GM18951 (cell line): ENCODE data around the gene CAMK1.

ENCODE experiments used
- POLR2A ChIP-seq: IDR thresholded peaks from 4 replicates; pipeline ENCODE4 v1.6.1; 2011; ENCODE audit warnings: mild to moderate bottlenecking; ENCODE audit not compliant: insufficient read length, insufficient read depth; ENCODE audit errors: extremely low read depth
- in situ Hi-C: fragments of 300-500 bp; cut with MboI; formaldehyde crosslinking; loops from one replicate; pipeline ENCODE4 v1.12.0; 2022; ENCODE audit warnings: low sequenced_read_pairs, mixed read lengths, inconsistent platforms; ENCODE audit not compliant: unreplicated experiment

Gene CAMK1

DNA sequence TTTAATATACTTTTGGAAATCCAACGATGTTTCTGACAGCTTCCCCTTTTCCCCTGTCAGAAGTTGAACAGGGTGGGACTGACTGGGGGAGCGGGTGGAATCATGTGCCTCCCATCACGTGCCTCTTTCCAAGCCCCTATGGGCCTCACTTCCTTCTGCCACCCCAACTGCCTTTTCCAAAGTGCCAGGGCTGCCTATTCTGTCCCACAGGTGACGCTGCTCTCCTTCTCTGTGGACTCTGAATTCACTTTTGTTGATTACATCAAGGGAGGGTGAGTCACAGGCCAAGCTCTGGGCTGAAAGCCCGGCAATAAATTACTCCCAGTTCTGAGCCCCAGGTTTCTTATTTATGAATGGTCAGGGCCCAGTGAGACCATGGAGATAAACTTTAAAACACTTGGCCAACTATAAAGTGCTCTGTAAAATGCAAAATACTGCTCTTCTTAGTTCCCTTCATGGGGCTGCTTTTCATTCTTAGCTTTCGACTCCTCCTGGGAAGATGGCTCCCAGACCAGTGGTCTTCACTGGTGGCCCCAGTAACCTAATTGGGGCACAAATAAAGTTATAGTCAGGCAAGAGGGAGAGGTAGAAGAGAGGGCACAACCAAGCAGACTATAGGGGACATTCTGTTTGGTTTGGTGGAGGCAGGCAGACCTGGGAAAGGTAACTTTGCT lies 53.8 kb downstream of the CAMK1 start:
- in situ Hi-C loops: no loop called here
- TF ChIP-seq POLR2A: no peak

DNA sequence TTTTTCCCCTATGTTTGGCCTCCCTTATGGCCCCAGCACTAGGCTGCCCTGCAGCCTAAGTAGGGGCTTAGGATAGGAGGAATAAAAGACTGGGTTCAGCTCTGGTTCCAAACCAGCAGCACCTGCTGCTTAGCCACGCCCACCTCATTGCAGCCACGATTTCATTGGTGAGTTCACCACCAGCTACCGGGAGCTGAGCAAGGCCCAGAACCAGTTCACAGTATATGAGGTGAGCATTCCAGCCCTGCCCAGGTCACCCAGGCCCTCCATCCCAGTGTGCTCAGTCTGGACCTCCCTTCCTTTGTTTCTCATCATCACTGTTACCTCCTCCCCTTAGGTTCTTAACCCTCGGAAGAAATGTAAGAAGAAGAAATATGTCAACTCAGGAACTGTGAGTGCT lies 54.6 kb downstream of the CAMK1 start:
- TF ChIP-seq POLR2A: no peak
- in situ Hi-C loops: no loop called here

DNA sequence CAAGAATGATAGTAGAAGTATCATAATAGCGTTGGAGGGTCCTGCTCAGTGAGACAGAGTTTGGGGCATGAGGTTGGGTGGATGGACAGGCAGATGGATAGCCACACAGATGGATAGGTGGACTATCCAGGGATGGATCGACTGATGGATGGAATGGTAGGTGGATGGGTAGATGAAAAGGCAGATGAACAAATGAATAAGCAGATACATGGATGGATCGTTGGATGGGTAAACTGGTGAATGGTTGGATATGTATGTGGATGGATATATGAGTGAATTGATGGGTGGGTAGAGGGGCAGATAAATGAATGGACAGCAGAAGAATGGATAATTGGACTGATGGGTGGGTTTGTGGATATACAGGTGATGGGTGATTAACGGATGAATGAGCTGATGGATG lies 56.6 kb downstream of the CAMK1 start:
- in situ Hi-C loops: no loop called here
- TF ChIP-seq POLR2A: no peak

DNA sequence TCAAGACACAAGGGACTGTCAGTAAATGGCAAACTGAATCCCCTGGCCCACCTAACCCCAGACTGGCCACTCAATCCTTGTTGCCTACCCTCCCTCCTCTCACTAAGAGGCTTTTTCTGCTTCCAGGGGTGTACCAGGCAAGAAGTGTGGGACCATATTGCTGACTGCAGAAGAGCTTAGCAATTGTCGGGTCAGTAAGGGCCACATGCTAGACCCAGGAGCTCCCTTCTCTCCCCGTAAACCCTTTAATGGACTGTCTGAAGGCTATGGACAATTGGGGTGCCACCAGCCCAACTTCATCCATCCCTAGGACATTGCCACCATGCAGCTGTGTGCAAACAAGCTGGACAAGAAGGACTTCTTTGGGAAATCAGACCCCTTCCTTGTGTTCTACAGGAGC lies 57.3 kb downstream of the CAMK1 start:
- no peak for TF ChIP-seq POLR2A
- in situ Hi-C loops: no loop called here

DNA sequence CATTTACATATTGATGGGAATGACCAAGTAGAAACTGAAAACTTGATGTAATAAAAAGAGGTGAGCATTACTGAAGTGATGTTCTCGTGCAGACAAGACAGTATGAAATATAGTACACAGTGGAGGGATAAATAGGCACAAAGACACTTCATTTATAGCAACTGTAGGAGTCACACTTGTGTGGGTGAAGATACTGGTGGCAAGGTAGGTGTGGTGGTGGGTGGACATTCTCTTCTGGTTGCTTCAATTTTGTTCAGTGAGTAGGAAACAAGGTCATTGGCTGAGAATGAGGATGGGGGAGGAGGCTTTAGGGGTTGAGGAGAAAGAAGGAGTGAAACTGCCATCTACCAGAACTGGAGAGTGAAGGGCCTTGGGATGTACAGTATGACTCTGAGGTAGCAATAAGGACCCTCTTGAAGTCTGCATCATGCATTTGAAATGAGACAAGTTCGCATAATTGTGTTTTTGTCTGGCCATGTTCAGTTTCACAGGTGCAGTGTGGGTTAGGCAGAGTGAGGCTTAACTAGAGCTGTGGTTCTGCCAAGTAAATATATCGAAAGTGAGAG lies 59.5 kb downstream of the CAMK1 start:
- TF ChIP-seq POLR2A: no peak
- in situ Hi-C loops: no loop called here
